SK-N-SH (cell line): Measurements from ENCODE around the gene OGFOD2.

Experiments used
- CTCF ChIP-seq: fragments of 200-600 bp; sonication (generic); IDR thresholded peaks from 2 replicates; pipeline ENCODE4 v1.6.1; 2017; ENCODE audit warnings: antibody characterized with exemption, mild to moderate bottlenecking, moderate library complexity
- FOSL2 ChIP-seq: IDR thresholded peaks from 2 replicates; pipeline ENCODE4 v1.4.0; 2012; ENCODE audit warnings: low read depth, mild to moderate bottlenecking, moderate library complexity, borderline replicate concordance
- FOXM1 ChIP-seq: IDR thresholded peaks from 2 replicates; pipeline ENCODE4 v1.4.0; 2012; ENCODE audit warnings: low read depth, mild to moderate bottlenecking
- MXI1 ChIP-seq: IDR thresholded peaks from 2 replicates; pipeline ENCODE4 v1.6.1; 2012; ENCODE audit warnings: mild to moderate bottlenecking, low read depth, low read length, improper control_type of control experiment
- NRF1 ChIP-seq: IDR thresholded peaks from 2 replicates; pipeline ENCODE4 v1.6.1; 2012; ENCODE audit warnings: low read depth, mild to moderate bottlenecking, low read length
- POLR2AphosphoS5 ChIP-seq: IDR thresholded peaks from 2 replicates; pipeline ENCODE4 v1.6.1; 2012; ENCODE audit warnings: low read depth, low read length
- SMC3 ChIP-seq: IDR thresholded peaks from 2 replicates; pipeline ENCODE4 v1.6.1; 2012; ENCODE audit warnings: low read depth, low read length, improper control_type of control experiment

GRCh38 chr12:122980183-122981035 lies 5.4 kb downstream of the OGFOD2 start, which contains the start of gene ARL6IP4:
- no peak for TF ChIP-seq FOSL2
- peak; percentile 55; the same call in 1 of the 2 replicates for TF ChIP-seq POLR2AphosphoS5
- TF ChIP-seq FOXM1 = 0 out of 2 replicates have a peak, but pooled peaks have one; percentile 27
- no peak for TF ChIP-seq SMC3
- no peak for TF ChIP-seq CTCF
- TF ChIP-seq MXI1 = peak; percentile 34; the same call in 1 of the 2 replicates
- peak; percentile 63 for TF ChIP-seq NRF1
